SK-N-SH (cell line): ENCODE data around the gene ARID1A. TPM values are rescaled to one million over a fixed set of nuclear protein-coding genes. Genes with fewer than 3 reads are reported as not detected.

Experiments used
- CTCF ChIA-PET: fragments of 300-600, 350-600 bp; formaldehyde crosslinking; extraction: SDS; loops from one replicate; lab custom pipeline; 2021; lab: Yijun Ruan, JAX
- POLR2A ChIA-PET: fragments of 350-600 bp; sonication (Branson Sonifier 250); formaldehyde crosslinking; extraction: SDS; loops from one replicate; lab custom pipeline; 2020; ENCODE audit warnings: antibody characterized with exemption, inconsistent platforms; lab: Yijun Ruan, JAX
- DNase-seq: peaks from one replicate; pipeline ENCODE4 v3.0.0; 2012
- H2AFZ ChIP-seq: fragments of 200-600 bp; sonication (generic); 2 replicates; pipeline ENCODE4 v1.8.1; 2016; ENCODE audit warnings: antibody characterized with exemption, mild to moderate bottlenecking, low read depth
- H3F3A ChIP-seq: fragments of 200-600 bp; sonication (generic); replicated peaks from 2 replicates; pipeline ENCODE3; 2016; ENCODE audit warnings: antibody characterized with exemption, mild to moderate bottlenecking; ENCODE audit not compliant: insufficient read depth
- H3K27ac ChIP-seq, 2 experiments: fragments of 200-500 bp in 1 of 2; fragments of 200-600 bp in 1 of 2; sonication (Bioruptor generic) in 1 of 2; sonication (generic), shearing (Covaris generic) in 1 of 2; 2 replicates each; pipeline versions ENCODE4 v1.5.1 to v1.6.1; 2014 to 2016; ENCODE audit warnings: low read depth in 2 of 2, inconsistent platforms in 1 of 2, low read length in 1 of 2, mild to moderate bottlenecking in 1 of 2, mixed read lengths in 1 of 2
- H3K27me3 ChIP-seq: fragments of 200-600 bp; sonication (generic), shearing (Covaris generic); 2 replicates; pipeline ENCODE4 v1.6.1; 2016; ENCODE audit warnings: mixed run types; ENCODE audit not compliant: insufficient read depth
- H3K36me3 ChIP-seq, 2 experiments: fragments of 200-500 bp in 1 of 2; fragments of 200-600 bp in 1 of 2; sonication (Bioruptor generic) in 1 of 2; sonication (generic) in 1 of 2; replicated peaks in 1 of 2; 2 replicates each; pipeline versions ENCODE3 to v1.5.1; 2014 to 2016; ENCODE audit warnings: low read length in 1 of 2, mild to moderate bottlenecking in 1 of 2; ENCODE audit not compliant: insufficient read depth in 2 of 2, control insufficient read depth in 1 of 2
- H3K4me1 ChIP-seq, 2 experiments: fragments of 200-500 bp in 1 of 2; fragments of 200-600 bp in 1 of 2; sonication (Bioruptor generic) in 1 of 2; sonication (generic), shearing (Covaris generic) in 1 of 2; 2 replicates each; pipeline versions ENCODE4 v1.5.1 to v1.6.1; 2014 to 2016; ENCODE audit warnings: low read depth in 1 of 2, low read length in 1 of 2, mixed run types in 1 of 2; ENCODE audit not compliant: insufficient read depth in 2 of 2, control insufficient read depth in 1 of 2
- H3K4me2 ChIP-seq: fragments of 200-600 bp; sonication (generic), shearing (Covaris generic); 2 replicates; pipeline ENCODE4 v1.6.1; 2017; ENCODE audit warnings: mixed run types
- H3K4me3 ChIP-seq, 2 experiments: fragments of 200-500 bp in 1 of 2; fragments of 200-600 bp in 1 of 2; sonication (Bioruptor generic) in 1 of 2; sonication (generic), shearing (Covaris generic) in 1 of 2; 2 replicates each; pipeline versions ENCODE4 v1.5.1 to v1.8.1; 2014 to 2016; ENCODE audit warnings: low read depth in 2 of 2, inconsistent platforms in 1 of 2, low read length in 1 of 2, mild to moderate bottlenecking in 1 of 2, mixed read lengths in 1 of 2, moderate library complexity in 1 of 2
- H3K79me2 ChIP-seq: fragments of 200-600 bp; sonication (generic); 2 replicates; pipeline ENCODE4 v1.8.1; 2017; ENCODE audit warnings: mild to moderate bottlenecking; ENCODE audit not compliant: insufficient read depth
- H3K9ac ChIP-seq: fragments of 200-600 bp; sonication (generic); 2 replicates; pipeline ENCODE4 v1.6.1; 2017; ENCODE audit warnings: mixed run types
- H3K9me2 ChIP-seq: fragments of 200-600 bp; sonication (generic); 2 replicates; pipeline ENCODE4 v1.6.1; 2017; ENCODE audit warnings: mixed run types
- H3K9me3 ChIP-seq: fragments of 200-600 bp; sonication (generic); 2 replicates; pipeline ENCODE4 v1.6.1; 2017; ENCODE audit warnings: mixed run types, mild to moderate bottlenecking, moderate library complexity
- H4K20me1 ChIP-seq: fragments of 200-600 bp; sonication (generic); 2 replicates; pipeline ENCODE4 v1.6.1; 2017; ENCODE audit warnings: mild to moderate bottlenecking, mixed run types; ENCODE audit not compliant: insufficient read depth
- CHD2 ChIP-seq: fragments of 150-350 bp; IDR thresholded peaks from 2 replicates; pipeline ENCODE4 v1.6.1; 2018; ENCODE audit warnings: low read length; ENCODE audit not compliant: partially characterized antibody
- ELF1 ChIP-seq: IDR thresholded peaks from 2 replicates; pipeline ENCODE4 v1.4.0; 2012
- EZH2phosphoT487 ChIP-seq: fragments of 200-600 bp; sonication (generic); IDR thresholded peaks from 2 replicates; pipeline ENCODE4 v1.6.1; 2017; ENCODE audit warnings: low read depth, mixed run types, mild to moderate bottlenecking, antibody characterized with exemption, moderate library complexity, borderline replicate concordance
- FOXJ3 ChIP-seq: sonication (generic); formaldehyde crosslinking; IDR thresholded peaks from 2 replicates; pipeline ENCODE4 v1.5.1; 2020; ENCODE audit warnings: mild to moderate bottlenecking, missing genetic modification reagents
- FOXM1 ChIP-seq: IDR thresholded peaks from 2 replicates; pipeline ENCODE4 v1.4.0; 2012; ENCODE audit warnings: low read depth, mild to moderate bottlenecking
- GATA2 ChIP-seq: sonication (generic); formaldehyde crosslinking; IDR thresholded peaks from 2 replicates; pipeline ENCODE4 v1.5.0; 2020; ENCODE audit warnings: mild to moderate bottlenecking, missing genetic modification reagents
- MEF2A ChIP-seq: IDR thresholded peaks from 2 replicates; pipeline ENCODE4 v1.4.0; 2012; ENCODE audit warnings: low read depth, borderline replicate concordance
- NFIC ChIP-seq: IDR thresholded peaks from 2 replicates; pipeline ENCODE4 v1.4.0; 2012; ENCODE audit warnings: borderline replicate concordance
- POLR2AphosphoS5 ChIP-seq: IDR thresholded peaks from 2 replicates; pipeline ENCODE4 v1.6.1; 2012; ENCODE audit warnings: low read depth, low read length
- RAD21 ChIP-seq: IDR thresholded peaks from 2 replicates; pipeline ENCODE4 v1.6.1; 2012; ENCODE audit warnings: mild to moderate bottlenecking, low read length
- RCOR1 ChIP-seq: fragments of 150-350 bp; IDR thresholded peaks from 2 replicates; pipeline ENCODE4 v1.6.1; 2017; ENCODE audit warnings: antibody characterized with exemption, low read length
- RXRA ChIP-seq: IDR thresholded peaks from 2 replicates; pipeline ENCODE4 v1.4.0; 2012; ENCODE audit warnings: low read depth, mild to moderate bottlenecking, borderline replicate concordance
- SMC3 ChIP-seq: IDR thresholded peaks from 2 replicates; pipeline ENCODE4 v1.6.1; 2012; ENCODE audit warnings: low read depth, low read length, improper control_type of control experiment
- TAF1 ChIP-seq: IDR thresholded peaks from 2 replicates; pipeline ENCODE4 v1.6.1; 2012; ENCODE audit warnings: low read depth, mild to moderate bottlenecking, low read length, moderate library complexity, borderline replicate concordance
- TCF12 ChIP-seq: IDR thresholded peaks from 2 replicates; pipeline ENCODE4 v1.4.0; 2012
- TEAD4 ChIP-seq: IDR thresholded peaks from 2 replicates; pipeline ENCODE4 v1.4.0; 2012; ENCODE audit warnings: mild to moderate bottlenecking, borderline replicate concordance; ENCODE audit not compliant: insufficient read depth
- YY1 ChIP-seq: IDR thresholded peaks from 2 replicates; pipeline ENCODE4 v1.4.0; 2012; ENCODE audit warnings: low read depth, mild to moderate bottlenecking
- WGBS: methylation state at CpG from one replicate; pipeline ENCODE4 v1.1.6; 2017; ENCODE audit warnings: low lambda C conversion rate; 5-methylcytosine and 5-hydroxymethylcytosine counted together
- polyA plus RNA-seq, 3 experiments: library from polyadenylated mRNA; depleted of rRNA; stranded (reverse); fragments of >200 nt; gene quantifications; 2 replicates each; pipeline ENCODE4 v1.2.3, GENCODE V29; 2012
- TF ChIP-seq, protein P1 (sequence below): fragments of 150-350 bp; IDR thresholded peaks from 2 replicates; pipeline ENCODE4 v1.6.1; 2016; ENCODE audit warnings: mild to moderate bottlenecking, low read depth, low read length
- TF ChIP-seq, protein P2 (sequence below): IDR thresholded peaks from 2 replicates; pipeline ENCODE4 v1.4.0; 2012; ENCODE audit warnings: low read depth, borderline replicate concordance
- TF ChIP-seq, protein P3 (sequence below): fragments of 150-350 bp; IDR thresholded peaks from 2 replicates; pipeline ENCODE4 v1.6.1; 2017; ENCODE audit warnings: antibody characterized with exemption, low read length, low read depth, borderline replicate concordance
- TF ChIP-seq, protein P4 (sequence below): IDR thresholded peaks from 2 replicates; pipeline ENCODE4 v1.4.0; 2012; ENCODE audit warnings: low read depth
- TF ChIP-seq, protein P5 (sequence below): IDR thresholded peaks from 2 replicates; pipeline ENCODE4; 2012

ARID1A gene
- polyA plus RNA-seq, 1 of the 3 experiments (the other 2 are of a cell fraction), result 26.5 TPM

DNA sequence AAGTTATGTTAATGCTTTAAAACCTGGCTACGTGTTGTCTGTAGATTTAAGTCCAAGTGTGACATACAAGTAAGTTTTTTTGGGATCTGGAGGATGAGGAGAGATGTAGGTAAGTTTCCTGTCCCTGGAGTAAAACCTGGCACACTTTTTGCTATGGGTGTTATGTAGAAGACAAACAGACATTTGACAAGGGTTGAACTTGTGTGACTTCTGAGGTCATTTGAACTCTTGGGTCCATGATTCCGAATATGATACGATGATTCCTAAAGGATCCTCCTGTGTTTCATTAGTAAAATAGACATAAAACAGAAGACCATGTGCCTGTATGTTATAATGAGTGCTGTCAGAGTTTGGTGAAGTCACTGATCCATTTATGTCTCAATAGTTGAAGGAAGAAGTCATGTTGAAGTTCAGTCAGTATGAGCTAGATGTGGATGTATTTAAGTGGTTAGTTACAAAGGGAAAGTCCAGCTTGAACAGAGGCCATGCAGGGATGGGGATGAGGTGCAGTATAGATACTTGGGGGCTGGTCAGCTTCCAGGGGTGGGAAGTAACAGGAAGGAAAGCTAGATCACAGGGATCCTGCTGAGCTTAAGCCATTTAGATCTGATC is 44.3 kb downstream of the ARID1A start:
- peaks cover 12% of the 10 kb centered on the region in 2 experiments; a peak in 3 of 4 replicates for H3K4me1 ChIP-seq
- H3K4me3 ChIP-seq, result no peak overlapping the region
- ChIA-PET CTCF (no interaction called here), POLR2A (no interaction called here)
- peaks cover 90% of the 10 kb centered on the region for H3K79me2 ChIP-seq
- no peaks in the 10 kb centered on the region for H3K9me3 ChIP-seq
- H4K20me1 ChIP-seq, result peaks cover 13% of the 10 kb centered on the region; the same call in 1 of the 2 replicates
- H3K9ac ChIP-seq, result no peak overlapping the region
- peaks cover 44 to 53% of the 10 kb centered on the region in 2 experiments for H3K36me3 ChIP-seq
- no peak overlapping the region for H2AFZ ChIP-seq
- peak overlapping the region in 1 of 2 experiments; percentile 7; a peak in 1 of 4 replicates for H3K27ac ChIP-seq
- 81% methylated on average over 3 of the region's 3 CpGs for WGBS
- H3F3A ChIP-seq, result peaks cover 30% of the 10 kb centered on the region
- TF ChIP-seq, protein P1, sequence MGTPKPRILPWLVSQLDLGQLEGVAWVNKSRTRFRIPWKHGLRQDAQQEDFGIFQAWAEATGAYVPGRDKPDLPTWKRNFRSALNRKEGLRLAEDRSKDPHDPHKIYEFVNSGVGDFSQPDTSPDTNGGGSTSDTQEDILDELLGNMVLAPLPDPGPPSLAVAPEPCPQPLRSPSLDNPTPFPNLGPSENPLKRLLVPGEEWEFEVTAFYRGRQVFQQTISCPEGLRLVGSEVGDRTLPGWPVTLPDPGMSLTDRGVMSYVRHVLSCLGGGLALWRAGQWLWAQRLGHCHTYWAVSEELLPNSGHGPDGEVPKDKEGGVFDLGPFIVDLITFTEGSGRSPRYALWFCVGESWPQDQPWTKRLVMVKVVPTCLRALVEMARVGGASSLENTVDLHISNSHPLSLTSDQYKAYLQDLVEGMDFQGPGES, result no peak
- TF ChIP-seq RAD21 (no peak), CHD2 (no peak), YY1 (no peak), MEF2A (no peak), RXRA (no peak)
- TF ChIP-seq, protein P2, sequence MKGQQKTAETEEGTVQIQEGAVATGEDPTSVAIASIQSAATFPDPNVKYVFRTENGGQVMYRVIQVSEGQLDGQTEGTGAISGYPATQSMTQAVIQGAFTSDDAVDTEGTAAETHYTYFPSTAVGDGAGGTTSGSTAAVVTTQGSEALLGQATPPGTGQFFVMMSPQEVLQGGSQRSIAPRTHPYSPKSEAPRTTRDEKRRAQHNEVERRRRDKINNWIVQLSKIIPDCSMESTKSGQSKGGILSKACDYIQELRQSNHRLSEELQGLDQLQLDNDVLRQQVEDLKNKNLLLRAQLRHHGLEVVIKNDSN, result no peak
- TF ChIP-seq, protein P3, sequence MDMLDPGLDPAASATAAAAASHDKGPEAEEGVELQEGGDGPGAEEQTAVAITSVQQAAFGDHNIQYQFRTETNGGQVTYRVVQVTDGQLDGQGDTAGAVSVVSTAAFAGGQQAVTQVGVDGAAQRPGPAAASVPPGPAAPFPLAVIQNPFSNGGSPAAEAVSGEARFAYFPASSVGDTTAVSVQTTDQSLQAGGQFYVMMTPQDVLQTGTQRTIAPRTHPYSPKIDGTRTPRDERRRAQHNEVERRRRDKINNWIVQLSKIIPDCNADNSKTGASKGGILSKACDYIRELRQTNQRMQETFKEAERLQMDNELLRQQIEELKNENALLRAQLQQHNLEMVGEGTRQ, result no peak
- H3K27me3 ChIP-seq, result no peaks in the 10 kb centered on the region
- no peak overlapping the region for H3K4me2 ChIP-seq
- DNase-seq, result no peak
- H3K9me2 ChIP-seq, result no peaks in the 10 kb centered on the region

DNA sequence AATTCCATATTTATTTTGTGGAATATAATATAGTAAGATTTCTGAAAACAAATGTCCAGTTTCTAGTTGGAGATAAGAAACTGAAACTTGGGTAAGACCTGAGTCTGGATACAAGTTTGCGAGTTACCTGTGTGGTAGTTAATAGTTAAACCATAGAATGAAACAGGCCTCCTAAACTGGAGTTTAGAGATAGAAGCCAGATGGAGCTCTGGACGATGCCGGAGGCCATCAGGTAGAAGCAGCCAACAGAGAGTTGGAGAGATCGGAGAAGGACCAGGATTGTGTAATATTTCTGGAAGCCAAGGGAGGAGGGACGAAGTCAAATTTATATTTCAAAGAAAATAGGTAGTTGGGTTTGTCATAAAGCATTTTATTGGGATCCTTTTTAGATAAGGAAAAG is 45.1 kb downstream of the ARID1A start:
- Histone ChIP-seq H3K9me3 (no peaks in the 10 kb centered on the region), H4K20me1 (peaks cover 13% of the 10 kb centered on the region; the same call in 1 of the 2 replicates), H3K9ac (no peak overlapping the region), H2AFZ (no peak overlapping the region), H3K4me2 (no peak overlapping the region), H3K27ac (no peak overlapping the region), H3K4me3 (no peak overlapping the region), H3F3A (peaks cover 38% of the 10 kb centered on the region), H3K36me3 (peaks cover 51% of the 10 kb centered on the region in 2 experiments), H3K9me2 (no peaks in the 10 kb centered on the region), H3K27me3 (no peaks in the 10 kb centered on the region), H3K79me2 (peaks cover 90% of the 10 kb centered on the region), H3K4me1 (peaks cover 12 to 20% of the 10 kb centered on the region in 2 experiments; a peak in 3 of 4 replicates)
- ChIA-PET CTCF (no interaction called here), POLR2A (no interaction called here)
- no peak for TF ChIP-seq RAD21
- TF ChIP-seq, protein P4, sequence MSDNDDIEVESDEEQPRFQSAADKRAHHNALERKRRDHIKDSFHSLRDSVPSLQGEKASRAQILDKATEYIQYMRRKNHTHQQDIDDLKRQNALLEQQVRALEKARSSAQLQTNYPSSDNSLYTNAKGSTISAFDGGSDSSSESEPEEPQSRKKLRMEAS, result no peak
- TF ChIP-seq NFIC, result no peak
- no peak for TF ChIP-seq ELF1
- no peak for TF ChIP-seq POLR2AphosphoS5
- TF ChIP-seq EZH2phosphoT487, result no peak
- TF ChIP-seq RCOR1, result no peak
- no peak for TF ChIP-seq TEAD4
- TF ChIP-seq YY1, result no peak
- TF ChIP-seq, protein P5, sequence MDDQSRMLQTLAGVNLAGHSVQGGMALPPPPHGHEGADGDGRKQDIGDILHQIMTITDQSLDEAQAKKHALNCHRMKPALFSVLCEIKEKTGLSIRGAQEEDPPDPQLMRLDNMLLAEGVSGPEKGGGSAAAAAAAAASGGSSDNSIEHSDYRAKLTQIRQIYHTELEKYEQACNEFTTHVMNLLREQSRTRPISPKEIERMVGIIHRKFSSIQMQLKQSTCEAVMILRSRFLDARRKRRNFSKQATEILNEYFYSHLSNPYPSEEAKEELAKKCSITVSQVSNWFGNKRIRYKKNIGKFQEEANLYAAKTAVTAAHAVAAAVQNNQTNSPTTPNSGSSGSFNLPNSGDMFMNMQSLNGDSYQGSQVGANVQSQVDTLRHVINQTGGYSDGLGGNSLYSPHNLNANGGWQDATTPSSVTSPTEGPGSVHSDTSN, result no peak
- no peak for TF ChIP-seq MEF2A
- TF ChIP-seq FOXJ3, result no peak
- TF ChIP-seq TCF12, result no peak
- no peak for TF ChIP-seq TAF1
- no peak for TF ChIP-seq FOXM1
- no peak for TF ChIP-seq GATA2 (CRISPR knock-in tag)
- TF ChIP-seq SMC3, result no peak
- WGBS, result 96% methylated on average over 5 of the region's 5 CpGs
- no peak for DNase-seq
